ENCODE measurements around the gene ATP1A3. TPM values are rescaled to one million over a fixed set of nuclear protein-coding genes. Genes with fewer than 3 reads are reported as not detected.

Gene ATP1A3
- total RNA-seq, 1 experiment from 2014 or later: 34.2 TPM

GRCh38 chr19:42021185-42021584, 27.2 kb upstream of the ATP1A3 start:
- CTCF ChIA-PET: interaction anchor here (1.3 to 5.9 kb wide), 2 partner anchors 14 to 45 kb away, joined by 3 to 23 read pairs; no protein-coding TSS in a partner anchor
- POLR2A ChIA-PET: no interaction called here
- H3K4me1 Mint-ChIP-seq: no peaks in the 10 kb centered on the region
- H3K9me3 Mint-ChIP-seq: no peaks in the 10 kb centered on the region
- DNase-seq (ENCODE audit: low spot score) (no peak), ATAC-seq (no peak)
- peak overlapping the region; percentile 3; the same call in 1 of the 2 replicates for H3K27ac Mint-ChIP-seq
- H3K36me3 Mint-ChIP-seq: peaks cover 37% of the 10 kb centered on the region
- H3K4me3 Mint-ChIP-seq: no peak overlapping the region
- TF ChIP-seq ZNF425 (CRISPR knock-in tag; conservative IDR thresholded peaks at IDR 0.05): no peak
- no peak for TF ChIP-seq MXD4 (CRISPR knock-in tag; IDR thresholded peaks at IDR 0.05; ENCODE audit: borderline replicate concordance)
- TF ChIP-seq NFE2L1 (CRISPR knock-in tag; IDR thresholded peaks at IDR 0.05): no peak
- TF ChIP-seq ELF4 (CRISPR knock-in tag; IDR thresholded peaks at IDR 0.05; ENCODE audit: low read depth): no peak
- TF ChIP-seq ZNF416 (CRISPR knock-in tag; IDR thresholded peaks at IDR 0.05): no peak
- TF ChIP-seq E2F5 (CRISPR knock-in tag; IDR thresholded peaks at IDR 0.05): no peak
- no peak for TF ChIP-seq ATF3 (CRISPR knock-in tag; conservative IDR thresholded peaks at IDR 0.05)
- TF ChIP-seq ZNF532 (CRISPR knock-in tag; IDR thresholded peaks at IDR 0.05; ENCODE audit: borderline replicate concordance): no peak
- TF ChIP-seq ZSCAN18 (CRISPR knock-in tag; IDR thresholded peaks at IDR 0.05): no peak
- no peak for TF ChIP-seq SMAD3 (CRISPR knock-in tag; IDR thresholded peaks at IDR 0.05; ENCODE audit: borderline replicate concordance)
- TF ChIP-seq PRRX2 (CRISPR knock-in tag; IDR thresholded peaks at IDR 0.05): no peak
- no peak for TF ChIP-seq HMGA2 (CRISPR knock-in tag; IDR thresholded peaks at IDR 0.05)
- no peak for TF ChIP-seq TCF7 (CRISPR knock-in tag; IDR thresholded peaks at IDR 0.05; ENCODE audit: low read depth)
- no peaks in the 10 kb centered on the region for H3K27me3 Mint-ChIP-seq (ENCODE audit: low read depth)

- Mint-ChIP-seq H3K36me3 (peaks cover 36% of the 10 kb centered on the region), H3K27ac (no peak overlapping the region), H3K27me3 (ENCODE audit: low read depth) (no peaks in the 10 kb centered on the region), H3K4me1 (no peaks in the 10 kb centered on the region), H3K9me3 (no peaks in the 10 kb centered on the region), H3K4me3 (no peak overlapping the region)
- CTCF ChIA-PET: interaction anchor here (0.7 to 5.9 kb wide), 3 partner anchors 10 to 422 kb away, joined by 3 to 23 read pairs (median 4); no protein-coding TSS in a partner anchor
- POLR2A ChIA-PET: interaction anchor here (0.5 kb wide), 1 partner anchor 106 kb away, joined by 4 read pairs; no protein-coding TSS in a partner anchor
- ATAC-seq: no peak
- DNase-seq (ENCODE audit: low spot score): no peak
- no peak for TF ChIP-seq FOXP4 (CRISPR knock-in tag; IDR thresholded peaks at IDR 0.05)
- no peak for TF ChIP-seq CBFB (CRISPR knock-in tag; IDR thresholded peaks at IDR 0.05; ENCODE audit: low read depth)
- TF ChIP-seq TCF7 (CRISPR knock-in tag; IDR thresholded peaks at IDR 0.05; ENCODE audit: low read depth): no peak
- TF ChIP-seq ERG (CRISPR knock-in tag; IDR thresholded peaks at IDR 0.05): no peak
- no peak for TF ChIP-seq PRRX2 (CRISPR knock-in tag; IDR thresholded peaks at IDR 0.05)
- TF ChIP-seq ATF2 (CRISPR knock-in tag; IDR thresholded peaks at IDR 0.05; ENCODE audit: borderline replicate concordance, low read depth): no peak
- TF ChIP-seq ZNF263 (CRISPR knock-in tag; IDR thresholded peaks at IDR 0.05; ENCODE audit: low read depth): no peak
- no peak for TF ChIP-seq HMGA2 (CRISPR knock-in tag; IDR thresholded peaks at IDR 0.05)
Measured at GRCh38 chr19:42018503-42019193, 24.6 kb upstream of the ATP1A3 start.

All from WTC11 (cell line).